Measurements from ENCODE around the gene TRIM68. TPM values are rescaled to one million over a fixed set of nuclear protein-coding genes. Genes with fewer than 3 reads are reported as not detected.

TRIM68 gene
- total RNA-seq, 1 experiment from 2014 or later: 8.2 TPM

DNA sequence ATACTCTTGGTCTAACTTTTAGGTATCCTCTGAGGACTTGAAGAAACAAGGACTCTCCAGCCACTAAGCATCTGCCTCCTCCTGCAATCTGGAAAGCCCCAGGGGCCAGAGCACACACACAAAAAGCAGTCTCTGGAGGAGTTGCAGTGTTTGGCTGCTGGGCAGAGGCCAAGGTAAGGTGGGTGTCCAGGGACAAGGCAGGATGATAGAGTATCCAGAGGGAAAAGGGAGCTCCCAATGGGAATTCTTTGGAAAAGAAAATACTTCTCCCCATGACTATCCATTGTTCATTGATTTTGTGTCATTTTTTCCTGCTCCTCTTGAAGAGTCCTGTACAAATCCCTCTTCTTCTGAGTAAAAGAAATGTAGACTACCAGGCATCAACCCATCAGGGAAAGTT is 26.6 kb downstream of the TRIM68 start, which contains the start of gene OR52I2:
TSS of gene OR52I2 (plus strand) at position 301 of the 400 bp plus-strand sequence.
- H3K4me1 Mint-ChIP-seq: no peaks in the 10 kb centered on the region
- POLR2A ChIA-PET: no interaction called here
- ATAC-seq (no peak), DNase-seq (ENCODE audit: low spot score) (no peak)
- H3K27ac Mint-ChIP-seq: no peak within 1 kb of the TSS
- no peak within 1 kb of the TSS for H3K4me3 Mint-ChIP-seq
- no peaks in the 10 kb centered on the region for H3K9me3 Mint-ChIP-seq
- H3K27me3 Mint-ChIP-seq (ENCODE audit: low read depth): peaks cover 15% of the 10 kb centered on the region; the same call in 1 of the 2 replicates
- TF ChIP-seq SMAD3 (CRISPR knock-in tag; IDR thresholded peaks at IDR 0.05; ENCODE audit: borderline replicate concordance) (no peak), JAZF1 (CRISPR knock-in tag; IDR thresholded peaks at IDR 0.05) (no peak), CBFB (CRISPR knock-in tag; IDR thresholded peaks at IDR 0.05; ENCODE audit: low read depth) (no peak), NFE2L1 (CRISPR knock-in tag; IDR thresholded peaks at IDR 0.05) (no peak), TCF7 (CRISPR knock-in tag; IDR thresholded peaks at IDR 0.05; ENCODE audit: low read depth) (no peak), RELA (CRISPR knock-in tag; IDR thresholded peaks at IDR 0.05; ENCODE audit: borderline replicate concordance) (no peak), HMGA2 (CRISPR knock-in tag; IDR thresholded peaks at IDR 0.05) (no peak), GTF2I (CRISPR knock-in tag; conservative IDR thresholded peaks at IDR 0.05) (no peak), OVOL2 (CRISPR knock-in tag; IDR thresholded peaks at IDR 0.05; ENCODE audit: borderline replicate concordance) (no peak), MYBL2 (CRISPR knock-in tag; IDR thresholded peaks at IDR 0.05) (no peak), RORB (CRISPR knock-in tag; IDR thresholded peaks at IDR 0.05) (no peak), ZNF416 (CRISPR knock-in tag; IDR thresholded peaks at IDR 0.05) (no peak)
- TF ChIP-seq, protein P1, sequence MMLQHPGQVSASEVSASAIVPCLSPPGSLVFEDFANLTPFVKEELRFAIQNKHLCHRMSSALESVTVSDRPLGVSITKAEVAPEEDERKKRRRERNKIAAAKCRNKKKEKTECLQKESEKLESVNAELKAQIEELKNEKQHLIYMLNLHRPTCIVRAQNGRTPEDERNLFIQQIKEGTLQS (CRISPR knock-in tag; conservative IDR thresholded peaks at IDR 0.05): no peak
- TF ChIP-seq, protein P2, sequence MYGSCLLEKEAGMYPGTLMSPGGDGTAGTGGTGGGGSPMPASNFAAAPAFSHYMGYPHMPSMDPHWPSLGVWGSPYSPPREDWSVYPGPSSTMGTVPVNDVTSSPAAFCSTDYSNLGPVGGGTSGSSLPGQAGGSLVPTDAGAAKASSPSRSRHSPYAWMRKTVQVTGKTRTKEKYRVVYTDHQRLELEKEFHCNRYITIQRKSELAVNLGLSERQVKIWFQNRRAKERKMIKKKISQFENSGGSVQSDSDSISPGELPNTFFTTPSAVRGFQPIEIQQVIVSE (CRISPR knock-in tag; IDR thresholded peaks at IDR 0.05; ENCODE audit: borderline replicate concordance): no peak
- TF ChIP-seq, protein P3, sequence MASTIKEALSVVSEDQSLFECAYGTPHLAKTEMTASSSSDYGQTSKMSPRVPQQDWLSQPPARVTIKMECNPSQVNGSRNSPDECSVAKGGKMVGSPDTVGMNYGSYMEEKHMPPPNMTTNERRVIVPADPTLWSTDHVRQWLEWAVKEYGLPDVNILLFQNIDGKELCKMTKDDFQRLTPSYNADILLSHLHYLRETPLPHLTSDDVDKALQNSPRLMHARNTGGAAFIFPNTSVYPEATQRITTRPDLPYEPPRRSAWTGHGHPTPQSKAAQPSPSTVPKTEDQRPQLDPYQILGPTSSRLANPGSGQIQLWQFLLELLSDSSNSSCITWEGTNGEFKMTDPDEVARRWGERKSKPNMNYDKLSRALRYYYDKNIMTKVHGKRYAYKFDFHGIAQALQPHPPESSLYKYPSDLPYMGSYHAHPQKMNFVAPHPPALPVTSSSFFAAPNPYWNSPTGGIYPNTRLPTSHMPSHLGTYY (CRISPR knock-in tag; IDR thresholded peaks at IDR 0.05): no peak
- CTCF ChIA-PET: no interaction called here
- H3K36me3 Mint-ChIP-seq: no peaks in the 10 kb centered on the region

DNA sequence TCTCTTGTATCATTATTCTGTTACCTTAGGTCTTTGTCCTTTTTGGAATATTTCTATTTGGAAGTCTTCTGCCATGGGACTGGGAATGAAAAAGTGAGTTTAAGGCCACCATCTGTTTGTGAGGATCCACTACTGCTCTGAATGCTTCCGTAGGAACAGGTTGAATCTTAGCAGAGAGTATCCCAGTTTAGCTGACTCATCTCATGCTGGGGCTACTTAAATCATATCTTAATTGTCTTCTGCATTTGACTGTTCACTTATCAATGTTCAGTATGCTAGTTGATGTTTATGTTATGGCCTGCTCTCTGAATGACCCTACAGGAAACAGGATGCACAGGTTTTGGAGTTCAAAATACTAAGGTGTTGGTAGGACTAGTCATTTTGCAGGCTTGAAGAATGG is 27.9 kb downstream of the TRIM68 start:
- Mint-ChIP-seq H3K27ac (no peak overlapping the region), H3K36me3 (no peaks in the 10 kb centered on the region), H3K4me1 (no peaks in the 10 kb centered on the region), H3K9me3 (no peaks in the 10 kb centered on the region), H3K4me3 (no peak overlapping the region), H3K27me3 (ENCODE audit: low read depth) (peaks cover 15% of the 10 kb centered on the region; the same call in 1 of the 2 replicates)
- DNase-seq (ENCODE audit: low spot score) (no peak), ATAC-seq (no peak)
- ChIA-PET CTCF (no interaction called here), POLR2A (no interaction called here)
- TF ChIP-seq JAZF1 (CRISPR knock-in tag; IDR thresholded peaks at IDR 0.05): no peak
- TF ChIP-seq EMX1 (CRISPR knock-in tag; IDR thresholded peaks at IDR 0.05): no peak
- TF ChIP-seq ZBTB21 (CRISPR knock-in tag; IDR thresholded peaks at IDR 0.05; ENCODE audit: borderline replicate concordance): no peak
- no peak for TF ChIP-seq TEAD1 (CRISPR knock-in tag; IDR thresholded peaks at IDR 0.05)
- TF ChIP-seq, protein P4, sequence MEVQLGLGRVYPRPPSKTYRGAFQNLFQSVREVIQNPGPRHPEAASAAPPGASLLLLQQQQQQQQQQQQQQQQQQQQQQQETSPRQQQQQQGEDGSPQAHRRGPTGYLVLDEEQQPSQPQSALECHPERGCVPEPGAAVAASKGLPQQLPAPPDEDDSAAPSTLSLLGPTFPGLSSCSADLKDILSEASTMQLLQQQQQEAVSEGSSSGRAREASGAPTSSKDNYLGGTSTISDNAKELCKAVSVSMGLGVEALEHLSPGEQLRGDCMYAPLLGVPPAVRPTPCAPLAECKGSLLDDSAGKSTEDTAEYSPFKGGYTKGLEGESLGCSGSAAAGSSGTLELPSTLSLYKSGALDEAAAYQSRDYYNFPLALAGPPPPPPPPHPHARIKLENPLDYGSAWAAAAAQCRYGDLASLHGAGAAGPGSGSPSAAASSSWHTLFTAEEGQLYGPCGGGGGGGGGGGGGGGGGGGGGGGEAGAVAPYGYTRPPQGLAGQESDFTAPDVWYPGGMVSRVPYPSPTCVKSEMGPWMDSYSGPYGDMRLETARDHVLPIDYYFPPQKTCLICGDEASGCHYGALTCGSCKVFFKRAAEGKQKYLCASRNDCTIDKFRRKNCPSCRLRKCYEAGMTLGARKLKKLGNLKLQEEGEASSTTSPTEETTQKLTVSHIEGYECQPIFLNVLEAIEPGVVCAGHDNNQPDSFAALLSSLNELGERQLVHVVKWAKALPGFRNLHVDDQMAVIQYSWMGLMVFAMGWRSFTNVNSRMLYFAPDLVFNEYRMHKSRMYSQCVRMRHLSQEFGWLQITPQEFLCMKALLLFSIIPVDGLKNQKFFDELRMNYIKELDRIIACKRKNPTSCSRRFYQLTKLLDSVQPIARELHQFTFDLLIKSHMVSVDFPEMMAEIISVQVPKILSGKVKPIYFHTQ (CRISPR knock-in tag; IDR thresholded peaks at IDR 0.05): no peak
- TF ChIP-seq RELA (CRISPR knock-in tag; IDR thresholded peaks at IDR 0.05; ENCODE audit: borderline replicate concordance): no peak
- TF ChIP-seq, protein P5, sequence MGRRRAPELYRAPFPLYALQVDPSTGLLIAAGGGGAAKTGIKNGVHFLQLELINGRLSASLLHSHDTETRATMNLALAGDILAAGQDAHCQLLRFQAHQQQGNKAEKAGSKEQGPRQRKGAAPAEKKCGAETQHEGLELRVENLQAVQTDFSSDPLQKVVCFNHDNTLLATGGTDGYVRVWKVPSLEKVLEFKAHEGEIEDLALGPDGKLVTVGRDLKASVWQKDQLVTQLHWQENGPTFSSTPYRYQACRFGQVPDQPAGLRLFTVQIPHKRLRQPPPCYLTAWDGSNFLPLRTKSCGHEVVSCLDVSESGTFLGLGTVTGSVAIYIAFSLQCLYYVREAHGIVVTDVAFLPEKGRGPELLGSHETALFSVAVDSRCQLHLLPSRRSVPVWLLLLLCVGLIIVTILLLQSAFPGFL (CRISPR knock-in tag; IDR thresholded peaks at IDR 0.05; ENCODE audit: borderline replicate concordance): no peak
- TF ChIP-seq, protein P6, sequence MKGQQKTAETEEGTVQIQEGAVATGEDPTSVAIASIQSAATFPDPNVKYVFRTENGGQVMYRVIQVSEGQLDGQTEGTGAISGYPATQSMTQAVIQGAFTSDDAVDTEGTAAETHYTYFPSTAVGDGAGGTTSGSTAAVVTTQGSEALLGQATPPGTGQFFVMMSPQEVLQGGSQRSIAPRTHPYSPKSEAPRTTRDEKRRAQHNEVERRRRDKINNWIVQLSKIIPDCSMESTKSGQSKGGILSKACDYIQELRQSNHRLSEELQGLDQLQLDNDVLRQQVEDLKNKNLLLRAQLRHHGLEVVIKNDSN (CRISPR knock-in tag; IDR thresholded peaks at IDR 0.05): no peak
- TF ChIP-seq, protein P7, sequence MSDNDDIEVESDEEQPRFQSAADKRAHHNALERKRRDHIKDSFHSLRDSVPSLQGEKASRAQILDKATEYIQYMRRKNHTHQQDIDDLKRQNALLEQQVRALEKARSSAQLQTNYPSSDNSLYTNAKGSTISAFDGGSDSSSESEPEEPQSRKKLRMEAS (CRISPR knock-in tag; IDR thresholded peaks at IDR 0.05): no peak
- TF ChIP-seq, protein P8, sequence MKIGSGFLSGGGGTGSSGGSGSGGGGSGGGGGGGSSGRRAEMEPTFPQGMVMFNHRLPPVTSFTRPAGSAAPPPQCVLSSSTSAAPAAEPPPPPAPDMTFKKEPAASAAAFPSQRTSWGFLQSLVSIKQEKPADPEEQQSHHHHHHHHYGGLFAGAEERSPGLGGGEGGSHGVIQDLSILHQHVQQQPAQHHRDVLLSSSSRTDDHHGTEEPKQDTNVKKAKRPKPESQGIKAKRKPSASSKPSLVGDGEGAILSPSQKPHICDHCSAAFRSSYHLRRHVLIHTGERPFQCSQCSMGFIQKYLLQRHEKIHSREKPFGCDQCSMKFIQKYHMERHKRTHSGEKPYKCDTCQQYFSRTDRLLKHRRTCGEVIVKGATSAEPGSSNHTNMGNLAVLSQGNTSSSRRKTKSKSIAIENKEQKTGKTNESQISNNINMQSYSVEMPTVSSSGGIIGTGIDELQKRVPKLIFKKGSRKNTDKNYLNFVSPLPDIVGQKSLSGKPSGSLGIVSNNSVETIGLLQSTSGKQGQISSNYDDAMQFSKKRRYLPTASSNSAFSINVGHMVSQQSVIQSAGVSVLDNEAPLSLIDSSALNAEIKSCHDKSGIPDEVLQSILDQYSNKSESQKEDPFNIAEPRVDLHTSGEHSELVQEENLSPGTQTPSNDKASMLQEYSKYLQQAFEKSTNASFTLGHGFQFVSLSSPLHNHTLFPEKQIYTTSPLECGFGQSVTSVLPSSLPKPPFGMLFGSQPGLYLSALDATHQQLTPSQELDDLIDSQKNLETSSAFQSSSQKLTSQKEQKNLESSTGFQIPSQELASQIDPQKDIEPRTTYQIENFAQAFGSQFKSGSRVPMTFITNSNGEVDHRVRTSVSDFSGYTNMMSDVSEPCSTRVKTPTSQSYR (CRISPR knock-in tag; IDR thresholded peaks at IDR 0.05): no peak
- TF ChIP-seq, protein P9, sequence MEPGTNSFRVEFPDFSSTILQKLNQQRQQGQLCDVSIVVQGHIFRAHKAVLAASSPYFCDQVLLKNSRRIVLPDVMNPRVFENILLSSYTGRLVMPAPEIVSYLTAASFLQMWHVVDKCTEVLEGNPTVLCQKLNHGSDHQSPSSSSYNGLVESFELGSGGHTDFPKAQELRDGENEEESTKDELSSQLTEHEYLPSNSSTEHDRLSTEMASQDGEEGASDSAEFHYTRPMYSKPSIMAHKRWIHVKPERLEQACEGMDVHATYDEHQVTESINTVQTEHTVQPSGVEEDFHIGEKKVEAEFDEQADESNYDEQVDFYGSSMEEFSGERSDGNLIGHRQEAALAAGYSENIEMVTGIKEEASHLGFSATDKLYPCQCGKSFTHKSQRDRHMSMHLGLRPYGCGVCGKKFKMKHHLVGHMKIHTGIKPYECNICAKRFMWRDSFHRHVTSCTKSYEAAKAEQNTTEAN (CRISPR knock-in tag; IDR thresholded peaks at IDR 0.05): no peak
- TF ChIP-seq ZNF416 (CRISPR knock-in tag; IDR thresholded peaks at IDR 0.05): no peak
- TF ChIP-seq NFYB (CRISPR knock-in tag; conservative IDR thresholded peaks at IDR 0.05; ENCODE audit: low read depth): no peak

All from WTC11 (cell line).